IPS-20b (cell line): ENCODE results near the gene REEP2.

Source experiments
- H3K27ac ChIP-seq: one replicate; pipeline ENCODE4 v1.5.1; 2013; ENCODE audit warnings: low read length
- H3K27me3 ChIP-seq: 2 replicates; pipeline ENCODE4 v1.6.1; 2013; ENCODE audit warnings: mild to moderate bottlenecking, low read length, inconsistent platforms; ENCODE audit not compliant: insufficient read depth
- H3K36me3 ChIP-seq: 2 replicates; pipeline ENCODE4 v1.6.1; 2013; ENCODE audit warnings: low read depth, mild to moderate bottlenecking, inconsistent platforms, low read length, moderate library complexity; ENCODE audit not compliant: insufficient read depth
- H3K4me1 ChIP-seq: 2 replicates; pipeline ENCODE4 v1.6.1; 2013; ENCODE audit warnings: mild to moderate bottlenecking, control low read depth, inconsistent platforms, low read length, moderate library complexity; ENCODE audit not compliant: insufficient read depth
- H3K4me3 ChIP-seq: 2 replicates; pipeline ENCODE4 v1.5.1; 2013; ENCODE audit warnings: mild to moderate bottlenecking, low read length, inconsistent platforms
- H3K9ac ChIP-seq: 2 replicates; pipeline ENCODE4 v1.6.1; 2013; ENCODE audit warnings: low read depth, mild to moderate bottlenecking, inconsistent platforms, low read length, moderate library complexity
- H3K9me3 ChIP-seq: 2 replicates; pipeline ENCODE4 v1.6.1; 2013; ENCODE audit warnings: mild to moderate bottlenecking, low read depth, low read length, inconsistent platforms; ENCODE audit not compliant: insufficient read depth

Gene REEP2

DNA sequence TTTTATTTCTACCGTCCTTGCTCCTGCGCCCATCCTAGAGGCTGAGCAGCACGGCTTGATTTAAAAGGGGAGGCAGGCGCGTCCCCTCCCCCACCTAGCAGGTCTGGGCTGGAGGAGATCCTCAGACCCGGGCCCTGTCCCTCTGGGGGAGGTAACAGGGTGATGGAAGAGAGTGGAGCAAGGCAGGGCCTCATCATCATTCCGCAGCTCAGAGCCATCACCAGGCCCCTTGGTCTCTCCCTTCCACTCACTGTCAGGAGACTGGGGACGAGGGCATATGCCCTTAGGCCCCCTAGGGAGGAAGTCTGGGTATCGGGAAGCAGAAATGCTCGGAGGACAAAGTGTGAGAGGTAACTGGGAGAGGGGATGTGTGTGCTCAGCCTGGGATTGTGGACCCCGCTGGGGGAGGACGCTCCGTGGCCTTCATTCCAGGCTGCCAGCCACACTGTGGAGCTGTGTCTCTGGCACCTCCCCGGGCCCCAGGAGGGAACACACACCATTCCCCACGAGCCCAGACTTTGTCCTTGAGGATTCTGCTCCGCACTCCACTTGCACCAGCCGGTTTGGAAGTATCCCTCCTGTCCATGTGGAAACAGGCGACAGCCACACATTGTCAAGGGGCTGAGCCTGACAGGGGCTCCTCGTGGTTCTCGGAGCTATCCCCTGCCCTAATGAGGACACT is 761 bp downstream of the REEP2 start:
- H3K4me3 ChIP-seq = peak overlapping the region; percentile 89
- peaks cover 21% of the 10 kb centered on the region for H3K36me3 ChIP-seq
- 0 out of 2 replicates have a peak, but pooled peaks cover 3% of the 10 kb centered on the region for H3K27me3 ChIP-seq
- no peaks in the 10 kb centered on the region for H3K9me3 ChIP-seq
- no peak overlapping the region for H3K27ac ChIP-seq
- peak overlapping the region; percentile 80; the same call in 1 of the 2 replicates for H3K9ac ChIP-seq
- H3K4me1 ChIP-seq = peaks cover 4% of the 10 kb centered on the region; the same call in 1 of the 2 replicates

DNA sequence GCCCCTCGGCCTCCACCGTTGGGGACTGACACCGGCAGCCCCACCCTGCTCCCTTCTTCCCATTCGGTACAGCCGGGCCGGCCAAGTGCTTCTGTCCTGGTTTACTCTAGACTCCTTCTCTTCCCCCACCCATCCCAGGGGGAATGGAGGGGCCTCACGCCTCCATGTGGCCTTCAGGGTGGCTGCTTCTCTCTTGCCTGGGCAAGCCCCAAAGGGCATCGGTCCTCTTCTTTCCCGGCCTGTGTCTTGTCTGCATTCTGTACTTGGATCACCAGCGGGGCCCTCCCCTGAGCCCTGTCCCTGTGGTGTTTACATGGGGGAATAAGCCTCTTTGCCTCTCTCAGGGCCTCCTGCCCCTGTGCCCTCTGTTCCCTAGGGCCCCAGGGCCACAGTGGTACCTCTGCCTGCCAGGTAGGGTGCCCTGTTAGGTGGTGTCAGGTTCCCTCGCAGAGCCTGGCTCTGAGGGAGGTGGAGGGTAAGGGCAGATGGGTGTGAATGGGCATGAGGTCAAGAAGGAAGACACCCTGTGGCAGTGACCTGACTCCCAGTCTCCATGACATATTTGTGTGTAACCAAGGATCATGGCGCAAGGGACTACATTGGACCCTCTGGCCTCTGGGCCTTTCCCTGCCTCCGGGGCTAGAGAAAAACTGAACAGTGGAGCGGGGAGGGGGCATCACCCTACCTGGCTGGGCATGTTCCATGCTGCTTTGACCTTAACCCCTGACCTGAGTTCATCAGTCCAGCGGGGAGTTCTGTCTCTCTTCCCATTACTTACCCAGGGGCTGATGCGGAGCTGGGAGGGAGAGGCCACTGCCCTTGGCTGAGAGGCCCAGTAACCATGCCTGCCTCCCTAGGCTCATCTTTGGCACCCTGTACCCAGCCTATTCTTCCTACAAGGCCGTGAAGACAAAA is 1.6 kb downstream of the REEP2 start:
- Histone ChIP-seq H3K27me3 (0 out of 2 replicates have a peak, but pooled peaks cover 3% of the 10 kb centered on the region), H3K9me3 (no peaks in the 10 kb centered on the region), H3K27ac (no peak overlapping the region), H3K4me3 (peak overlapping the region; percentile 89; the same call in 1 of the 2 replicates), H3K9ac (peak overlapping the region; percentile 80; the same call in 1 of the 2 replicates), H3K4me1 (peaks cover 4% of the 10 kb centered on the region; the same call in 1 of the 2 replicates), H3K36me3 (peaks cover 13% of the 10 kb centered on the region)

DNA sequence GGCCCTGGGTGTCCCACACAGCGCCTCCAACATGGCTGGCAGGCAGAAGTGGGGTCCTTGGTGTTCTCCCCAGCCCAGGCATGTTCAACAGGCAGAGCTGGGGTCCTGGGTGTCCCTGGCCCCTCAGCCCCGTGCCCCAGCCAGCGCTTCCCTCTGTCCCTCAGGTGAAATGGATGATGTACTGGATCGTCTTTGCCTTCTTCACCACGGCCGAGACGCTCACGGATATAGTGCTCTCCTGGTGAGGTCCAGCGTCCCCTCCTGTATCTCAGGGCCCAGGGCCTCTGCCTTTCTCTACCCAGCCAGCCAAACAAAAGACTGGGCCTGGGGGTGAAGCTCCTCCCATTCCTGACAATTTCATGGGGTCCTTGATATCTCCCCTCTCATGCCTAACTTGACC is 2.4 kb downstream of the REEP2 start:
- Histone ChIP-seq H3K9me3 (no peaks in the 10 kb centered on the region), H3K4me1 (peaks cover 4% of the 10 kb centered on the region; the same call in 1 of the 2 replicates), H3K9ac (no peak overlapping the region), H3K27me3 (0 out of 2 replicates have a peak, but pooled peaks cover 3% of the 10 kb centered on the region), H3K4me3 (no peak overlapping the region), H3K27ac (no peak overlapping the region), H3K36me3 (peaks cover 4% of the 10 kb centered on the region)

DNA sequence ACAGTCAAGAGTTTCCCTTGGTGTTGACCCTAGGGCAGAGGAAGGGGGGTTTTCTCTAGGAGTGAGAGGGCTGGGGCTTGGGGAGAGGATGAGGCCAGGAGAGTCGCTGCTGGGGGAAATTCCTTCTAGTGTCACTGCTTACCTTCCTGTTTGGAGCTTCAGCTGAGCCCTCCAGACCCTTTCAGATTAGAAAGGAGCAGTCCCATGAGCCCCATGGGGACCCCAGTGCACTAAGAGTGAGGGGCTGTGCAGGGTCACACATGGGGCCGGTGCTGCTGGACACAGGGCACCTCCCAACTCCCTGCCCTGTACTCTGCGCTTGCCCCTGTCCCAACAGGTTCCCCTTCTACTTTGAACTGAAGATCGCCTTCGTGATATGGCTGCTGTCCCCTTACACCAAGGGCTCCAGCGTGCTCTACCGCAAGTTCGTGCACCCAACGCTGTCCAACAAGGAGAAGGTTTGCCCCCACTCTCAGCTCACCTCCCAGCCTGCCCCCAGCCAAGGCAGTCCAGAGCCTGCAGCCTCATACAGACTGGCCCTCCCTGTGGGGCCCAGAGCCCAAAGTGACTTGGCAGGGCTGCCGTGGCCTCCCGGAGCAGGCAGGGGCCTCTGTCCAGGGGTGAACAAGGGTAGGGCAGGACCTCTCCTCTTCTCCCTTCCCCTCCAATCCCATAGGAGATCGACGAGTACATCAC is 5.4 kb downstream of the REEP2 start:
- no peaks in the 10 kb centered on the region for H3K36me3 ChIP-seq
- peaks cover 9% of the 10 kb centered on the region for H3K4me1 ChIP-seq
- no peak overlapping the region for H3K9ac ChIP-seq
- no peaks in the 10 kb centered on the region for H3K9me3 ChIP-seq
- no peak overlapping the region for H3K27ac ChIP-seq
- H3K27me3 ChIP-seq = 0 out of 2 replicates have a peak, but pooled peaks cover 3% of the 10 kb centered on the region
- no peak overlapping the region for H3K4me3 ChIP-seq

DNA sequence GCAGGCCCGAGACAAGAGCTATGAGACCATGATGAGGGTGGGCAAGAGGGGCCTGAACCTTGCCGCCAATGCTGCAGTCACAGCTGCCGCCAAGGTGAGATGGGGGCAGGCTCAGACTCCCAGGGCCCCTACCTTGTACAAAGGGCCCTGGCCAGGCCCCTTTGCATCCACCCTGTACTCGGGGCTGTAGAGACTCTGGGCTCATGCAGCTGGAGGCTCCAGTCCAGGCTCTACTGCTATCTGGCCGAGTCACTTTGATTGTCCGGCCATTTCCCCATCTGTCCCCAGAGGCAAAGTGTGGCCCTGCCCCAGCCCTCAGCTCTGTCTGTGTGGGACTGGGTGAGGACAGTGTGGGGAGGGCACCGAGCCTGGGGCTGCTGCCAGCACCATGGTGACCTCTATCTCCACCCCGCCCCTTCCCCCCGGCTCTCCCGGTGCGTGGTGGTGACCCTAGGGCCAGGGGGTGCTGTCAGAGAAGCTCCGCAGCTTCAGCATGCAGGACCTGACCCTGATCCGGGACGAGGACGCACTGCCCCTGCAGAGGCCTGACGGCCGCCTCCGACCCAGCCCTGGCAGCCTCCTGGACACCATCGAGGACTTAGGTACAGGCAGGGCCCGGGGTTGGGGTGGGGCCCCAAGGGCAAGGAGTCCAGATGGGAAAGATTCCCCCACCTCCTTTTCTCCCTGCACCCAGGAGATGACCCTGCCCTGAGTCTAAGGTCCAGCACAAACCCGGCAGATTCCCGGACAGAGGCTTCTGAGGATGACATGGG is 6.1 kb downstream of the REEP2 start:
- H3K4me3 ChIP-seq = no peak overlapping the region
- 0 out of 2 replicates have a peak, but pooled peaks cover under 1% of the 10 kb centered on the region for H3K27me3 ChIP-seq
- H3K36me3 ChIP-seq = no peaks in the 10 kb centered on the region
- H3K27ac ChIP-seq = no peak overlapping the region
- no peaks in the 10 kb centered on the region for H3K9me3 ChIP-seq
- H3K4me1 ChIP-seq = peaks cover 9% of the 10 kb centered on the region
- no peak overlapping the region for H3K9ac ChIP-seq

DNA sequence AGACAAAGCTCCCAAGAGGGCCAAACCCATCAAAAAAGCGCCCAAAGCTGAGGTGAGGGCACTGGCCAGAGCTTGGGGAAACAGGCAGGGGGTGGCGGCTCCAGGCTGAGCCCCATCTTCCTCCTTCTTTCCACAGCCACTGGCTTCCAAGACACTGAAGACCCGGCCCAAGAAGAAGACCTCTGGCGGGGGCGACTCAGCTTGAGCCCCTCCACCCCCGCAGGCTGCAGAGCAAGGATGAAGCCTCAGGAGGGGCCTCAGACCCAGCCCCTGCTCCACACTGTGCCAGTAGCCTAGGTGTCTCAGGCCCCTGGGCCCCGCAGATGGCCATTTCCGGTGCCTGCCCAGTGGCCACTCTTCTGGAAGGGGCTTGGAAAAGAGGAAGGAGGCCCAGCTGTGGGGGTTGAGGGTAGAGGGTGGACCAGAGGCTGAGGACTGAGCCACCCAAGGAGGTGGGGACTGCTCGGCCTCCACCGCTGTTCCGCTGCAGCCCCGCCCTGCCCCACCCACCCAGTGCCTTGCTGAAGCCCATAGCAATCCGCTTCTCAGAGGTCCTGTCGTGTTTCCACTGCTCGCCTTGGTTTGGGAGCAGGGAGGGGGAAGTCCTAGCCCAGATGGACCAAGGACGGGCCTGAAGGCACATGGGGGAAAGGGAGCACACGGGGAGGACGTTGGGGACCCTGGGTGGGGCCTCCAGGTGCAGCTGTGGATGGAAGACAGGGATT is 6.9 kb downstream of the REEP2 start:
- Histone ChIP-seq H3K4me3 (no peak overlapping the region), H3K9ac (no peak overlapping the region; the same call in 1 of the 2 replicates), H3K27me3 (no peaks in the 10 kb centered on the region), H3K4me1 (peaks cover 11% of the 10 kb centered on the region), H3K27ac (no peak overlapping the region), H3K36me3 (no peaks in the 10 kb centered on the region), H3K9me3 (no peaks in the 10 kb centered on the region)

DNA sequence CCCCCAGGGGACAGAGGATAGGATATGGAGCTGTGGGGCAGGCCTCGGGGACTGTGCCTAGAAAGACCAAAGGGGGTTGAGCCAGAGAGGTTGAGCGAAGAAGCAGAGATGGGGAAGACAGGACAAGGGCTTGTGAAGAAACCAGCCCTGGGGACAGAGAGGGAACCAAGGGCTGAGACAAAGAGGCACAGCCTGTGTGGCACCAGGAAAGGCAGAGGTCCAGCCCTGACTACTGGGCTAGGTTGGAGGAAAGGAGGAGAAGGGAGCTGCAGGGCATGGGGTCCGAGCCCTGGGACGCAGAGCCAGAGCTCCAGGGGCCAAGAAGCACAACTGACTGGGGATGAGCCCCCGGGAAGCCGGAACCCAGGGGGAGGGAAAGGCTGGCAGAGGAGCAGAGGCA is 9.2 kb downstream of the REEP2 start:
- Histone ChIP-seq H3K4me1 (peaks cover 11% of the 10 kb centered on the region), H3K27ac (no peak overlapping the region), H3K36me3 (no peaks in the 10 kb centered on the region), H3K27me3 (no peaks in the 10 kb centered on the region), H3K9me3 (no peaks in the 10 kb centered on the region), H3K4me3 (no peak overlapping the region), H3K9ac (no peak overlapping the region)

DNA sequence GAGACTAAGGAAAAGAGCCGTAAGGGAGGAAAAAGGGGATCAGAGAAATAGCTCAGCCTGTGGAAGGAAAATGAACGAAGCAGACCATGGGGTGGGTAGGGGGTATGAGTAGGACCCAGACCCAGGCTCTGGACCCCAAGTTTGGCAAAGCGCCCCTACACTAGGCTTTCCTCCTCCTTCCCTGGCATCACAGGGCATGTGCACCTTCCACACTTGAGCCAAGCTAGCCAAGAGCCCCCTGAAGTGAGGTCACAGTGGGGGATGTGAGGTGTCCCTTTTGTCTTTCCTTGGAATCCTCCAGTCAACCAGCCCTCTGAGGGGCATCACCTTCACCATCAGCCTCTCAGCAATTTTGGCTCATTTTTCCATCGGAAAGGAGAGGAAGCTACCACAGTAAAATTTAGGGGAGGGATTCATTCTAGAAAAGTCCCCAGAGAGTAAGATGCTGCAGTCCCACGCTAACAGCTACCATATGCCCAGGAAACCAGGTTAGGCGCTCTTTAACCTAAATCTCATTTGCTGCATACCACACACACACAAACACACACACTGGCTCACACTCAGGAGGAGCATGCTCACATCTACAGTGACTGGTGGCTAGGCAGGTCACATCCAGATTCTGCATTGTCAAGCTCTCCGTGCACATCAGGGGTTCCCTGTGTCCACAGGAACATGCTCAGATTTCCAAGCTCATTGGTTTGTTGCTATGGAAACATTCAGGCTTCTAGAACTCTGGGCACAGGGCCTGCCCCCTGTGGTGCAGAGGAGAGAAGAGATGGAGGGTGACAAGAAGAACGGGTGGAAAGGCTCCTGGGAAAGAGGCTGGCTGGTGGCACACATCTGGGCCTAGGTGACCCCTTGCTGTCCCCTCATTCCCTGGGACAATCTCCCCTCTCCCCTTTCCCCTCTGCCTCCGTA is 9.9 kb downstream of the REEP2 start:
- no peaks in the 10 kb centered on the region for H3K27me3 ChIP-seq
- H3K36me3 ChIP-seq = no peaks in the 10 kb centered on the region
- H3K9me3 ChIP-seq = no peaks in the 10 kb centered on the region
- no peak overlapping the region for H3K27ac ChIP-seq
- H3K4me3 ChIP-seq = no peak overlapping the region
- peaks cover 11% of the 10 kb centered on the region for H3K4me1 ChIP-seq
- no peak overlapping the region for H3K9ac ChIP-seq

DNA sequence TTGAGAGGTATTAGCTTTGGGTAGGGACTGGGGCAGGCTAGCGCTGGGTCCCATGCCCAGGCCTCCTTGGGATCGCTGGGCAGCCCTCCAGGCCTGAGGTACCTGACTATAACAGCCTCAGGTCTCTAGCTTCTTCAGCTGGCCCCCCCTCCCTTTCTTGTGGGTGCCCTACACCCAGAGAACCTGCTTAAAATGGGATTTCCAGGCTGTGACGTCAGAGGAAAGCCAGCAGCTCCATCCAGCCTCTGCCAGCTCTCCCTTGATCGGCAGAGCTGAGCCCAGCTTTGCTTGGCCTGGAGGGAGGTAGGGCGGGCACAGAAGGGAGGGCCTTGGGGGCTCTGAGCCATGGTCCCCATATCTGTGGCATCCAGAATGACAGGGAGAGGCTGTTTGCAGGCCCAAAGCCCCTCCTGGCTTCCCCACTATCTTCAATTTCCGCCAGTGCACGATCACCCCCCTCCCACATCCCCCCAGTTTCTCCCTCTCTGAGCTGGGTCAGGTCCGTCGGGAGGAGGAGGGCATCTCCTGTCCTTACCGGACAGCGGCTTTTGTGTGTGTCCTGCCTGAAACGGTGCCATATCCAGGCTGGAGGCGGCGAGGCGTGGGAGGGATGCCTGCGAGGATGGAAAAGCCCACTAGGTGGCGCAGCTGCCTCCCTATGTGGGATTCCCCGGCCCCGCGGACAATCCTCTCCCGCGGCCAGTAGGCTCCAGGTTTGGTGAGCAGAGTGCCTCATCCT is 10.8 kb downstream of the REEP2 start:
- Histone ChIP-seq H3K27me3 (no peaks in the 10 kb centered on the region), H3K9me3 (no peaks in the 10 kb centered on the region), H3K36me3 (no peaks in the 10 kb centered on the region), H3K4me1 (peaks cover 11% of the 10 kb centered on the region), H3K27ac (no peak overlapping the region), H3K4me3 (no peak overlapping the region), H3K9ac (peak overlapping the region; percentile 34)
